ENCODE measurements around the gene MIOX.
A peak's percentile ranks its signal among the peaks of the same experiment; 100 is the strongest.
"Not testable (repeated sequence)": the region's sequence is repeated elsewhere in the genome, so short reads cannot be mapped to it uniquely, and the experiment has no call there.

MIOX gene

DNA sequence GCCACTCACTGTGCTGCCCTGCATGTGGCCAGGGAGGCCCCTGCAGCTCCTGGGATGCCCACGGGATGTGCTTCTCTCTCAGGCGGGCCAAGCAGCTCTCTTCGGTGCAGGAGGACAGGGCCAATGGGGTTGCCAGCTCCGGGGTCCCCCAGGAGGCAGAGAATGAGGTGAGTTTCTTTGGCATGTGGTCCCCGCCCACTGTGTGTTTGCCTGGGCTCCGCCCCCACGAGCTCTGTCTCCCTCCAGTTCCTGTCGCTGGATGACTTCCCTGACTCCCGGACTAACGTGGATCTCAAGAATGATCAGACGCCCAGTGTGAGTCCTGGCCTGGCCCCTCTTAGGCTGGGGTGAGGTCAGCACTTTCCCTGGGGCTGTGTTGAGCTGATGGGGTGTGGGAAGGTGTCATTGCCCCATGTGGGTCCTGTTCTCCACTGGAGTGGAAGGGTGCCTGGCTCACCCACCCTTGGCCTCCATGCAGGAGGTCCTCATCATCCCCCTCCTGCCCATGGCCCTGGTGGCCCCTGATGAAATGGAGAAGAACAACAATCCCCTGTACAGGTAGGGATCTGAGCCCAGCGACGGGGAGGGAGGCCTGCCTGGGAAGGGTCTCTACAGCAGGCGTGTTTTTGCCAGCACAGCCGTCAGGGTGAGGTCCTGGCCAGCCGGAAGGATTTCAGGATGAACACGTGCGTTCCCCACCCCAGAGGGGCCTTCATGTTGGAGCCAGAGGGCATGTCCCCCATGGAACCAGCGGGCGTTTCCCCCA, 31.0 kb downstream of the MIOX start:
- Histone ChIP-seq H3K27me3 (ENCODE audit: control insufficient read depth in 1 of 2, insufficient read depth in 2 of 2, low read length in 2 of 2) (no peaks in the 10 kb centered on the region), H3K27ac (ENCODE audit: low read depth, low read length) (no peak overlapping the region), H3K9me3 (ENCODE audit: control insufficient read depth in 1 of 2, low read length in 2 of 2) (no peaks in the 10 kb centered on the region), H3K4me1 (ENCODE audit: control insufficient read depth in 1 of 2, insufficient read depth in 2 of 2, low read length in 2 of 2) (peaks cover 0 to 4% of the 10 kb centered on the region in 2 donors), H3K36me3 (ENCODE audit: control insufficient read depth in 1 of 2, insufficient read depth in 2 of 2, low read length in 2 of 2) (peaks cover 20 to 58% of the 10 kb centered on the region in 2 donors), H3K9ac (ENCODE audit: low read depth in 1 of 2, low read length in 2 of 2) (no peak overlapping the region), H3K4me3 (ENCODE audit: low read depth in 1 of 2, low read length in 2 of 2) (no peak overlapping the region)

DNA sequence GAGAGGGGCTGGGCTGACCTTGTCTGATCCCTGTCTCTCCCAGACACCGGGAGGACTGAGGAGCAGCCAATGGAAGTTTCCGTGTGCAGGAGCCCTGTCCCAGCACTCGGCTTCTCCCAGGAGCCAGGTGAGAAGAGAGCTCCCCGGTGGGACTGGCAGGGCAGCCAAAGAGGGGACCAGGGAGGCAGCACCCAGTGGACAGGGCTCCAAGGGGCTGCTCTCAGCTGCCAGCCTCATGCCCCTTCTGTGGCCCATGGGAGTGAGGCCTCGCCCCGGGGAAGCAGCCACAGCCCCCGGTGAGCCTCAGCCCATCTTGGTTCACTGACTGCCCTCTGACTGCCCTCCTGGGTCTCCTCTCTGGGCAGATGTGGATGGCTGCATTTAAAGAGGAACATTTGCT, 31.9 kb downstream of the MIOX start:
- Histone ChIP-seq H3K9ac (ENCODE audit: low read depth in 1 of 2, low read length in 2 of 2) (no peak overlapping the region), H3K4me1 (ENCODE audit: control insufficient read depth in 1 of 2, insufficient read depth in 2 of 2, low read length in 2 of 2) (peaks cover 7 to 13% of the 10 kb centered on the region in 2 donors), H3K4me3 (ENCODE audit: low read depth in 1 of 2, low read length in 2 of 2) (no peak overlapping the region), H3K36me3 (ENCODE audit: control insufficient read depth in 1 of 2, insufficient read depth in 2 of 2, low read length in 2 of 2) (peaks cover 27 to 67% of the 10 kb centered on the region in 2 donors), H3K9me3 (ENCODE audit: control insufficient read depth in 1 of 2, low read length in 2 of 2) (no peaks in the 10 kb centered on the region), H3K27ac (ENCODE audit: low read depth, low read length) (no peak overlapping the region), H3K27me3 (ENCODE audit: control insufficient read depth in 1 of 2, insufficient read depth in 2 of 2, low read length in 2 of 2) (no peaks in the 10 kb centered on the region)

DNA sequence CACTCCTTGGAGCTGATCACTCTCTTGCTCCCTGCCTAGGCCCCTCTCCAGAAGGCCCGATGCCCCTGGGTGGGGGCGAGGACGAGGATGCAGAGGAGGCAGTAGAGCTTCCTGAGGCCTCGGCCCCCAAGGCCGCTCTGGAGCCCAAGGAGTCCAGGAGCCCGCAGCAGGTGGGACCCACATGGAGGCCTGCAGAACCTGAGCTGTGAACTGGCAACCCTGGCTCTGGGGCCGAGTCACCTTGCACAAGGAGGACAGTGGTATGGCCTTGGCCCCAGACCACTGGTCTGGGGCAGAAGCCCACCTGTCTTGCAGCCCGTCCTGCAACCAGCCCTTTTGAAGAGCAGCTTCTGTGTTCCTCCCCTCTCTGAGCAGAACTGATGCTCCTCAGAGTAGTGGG, 32.5 kb downstream of the MIOX start:
- Histone ChIP-seq H3K36me3 (ENCODE audit: control insufficient read depth in 1 of 2, insufficient read depth in 2 of 2, low read length in 2 of 2) (peaks cover 28 to 69% of the 10 kb centered on the region in 2 donors), H3K27me3 (ENCODE audit: control insufficient read depth in 1 of 2, insufficient read depth in 2 of 2, low read length in 2 of 2) (no peaks in the 10 kb centered on the region), H3K4me1 (ENCODE audit: control insufficient read depth in 1 of 2, insufficient read depth in 2 of 2, low read length in 2 of 2) (peaks cover 10 to 18% of the 10 kb centered on the region in 2 donors), H3K4me3 (ENCODE audit: low read depth in 1 of 2, low read length in 2 of 2) (no peak overlapping the region), H3K9ac (ENCODE audit: low read depth in 1 of 2, low read length in 2 of 2) (no peak overlapping the region), H3K9me3 (ENCODE audit: control insufficient read depth in 1 of 2, low read length in 2 of 2) (no peaks in the 10 kb centered on the region), H3K27ac (ENCODE audit: low read depth, low read length) (no peak overlapping the region)

DNA sequence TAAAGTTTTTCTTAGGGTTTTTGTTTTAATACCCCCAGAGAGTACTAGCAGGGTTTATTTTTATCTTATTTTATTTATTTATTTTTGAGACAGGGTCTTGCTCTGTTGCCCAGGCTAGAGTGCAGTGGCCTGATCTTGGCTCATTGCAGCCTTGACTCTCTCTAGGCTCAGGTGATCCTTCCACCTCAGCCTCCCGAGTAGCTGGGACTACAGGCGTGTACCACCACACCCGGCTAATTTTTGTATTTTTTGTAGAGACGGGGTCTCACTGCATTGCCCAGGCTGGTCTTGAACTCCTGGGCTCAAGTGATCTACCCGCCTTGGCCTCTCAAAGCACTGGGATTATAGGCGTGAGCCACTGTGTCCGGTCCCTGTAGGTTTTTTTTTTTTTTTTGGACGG, 33.5 kb downstream of the MIOX start:
- peaks cover 28 to 64% of the 10 kb centered on the region in 2 donors for H3K36me3 ChIP-seq (ENCODE audit: control insufficient read depth in 1 of 2, insufficient read depth in 2 of 2, low read length in 2 of 2)
- H3K27me3 ChIP-seq (ENCODE audit: control insufficient read depth in 1 of 2, insufficient read depth in 2 of 2, low read length in 2 of 2); H3K27ac ChIP-seq (ENCODE audit: low read depth, low read length); H3K9ac ChIP-seq (ENCODE audit: low read depth in 1 of 2, low read length in 2 of 2); H3K9me3 ChIP-seq (ENCODE audit: control insufficient read depth in 1 of 2, low read length in 2 of 2); H3K4me3 ChIP-seq (ENCODE audit: low read depth in 1 of 2, low read length in 2 of 2): not testable (repeated sequence)
- peaks cover 15 to 27% of the 10 kb centered on the region in 2 donors for H3K4me1 ChIP-seq (ENCODE audit: control insufficient read depth in 1 of 2, insufficient read depth in 2 of 2, low read length in 2 of 2)

DNA sequence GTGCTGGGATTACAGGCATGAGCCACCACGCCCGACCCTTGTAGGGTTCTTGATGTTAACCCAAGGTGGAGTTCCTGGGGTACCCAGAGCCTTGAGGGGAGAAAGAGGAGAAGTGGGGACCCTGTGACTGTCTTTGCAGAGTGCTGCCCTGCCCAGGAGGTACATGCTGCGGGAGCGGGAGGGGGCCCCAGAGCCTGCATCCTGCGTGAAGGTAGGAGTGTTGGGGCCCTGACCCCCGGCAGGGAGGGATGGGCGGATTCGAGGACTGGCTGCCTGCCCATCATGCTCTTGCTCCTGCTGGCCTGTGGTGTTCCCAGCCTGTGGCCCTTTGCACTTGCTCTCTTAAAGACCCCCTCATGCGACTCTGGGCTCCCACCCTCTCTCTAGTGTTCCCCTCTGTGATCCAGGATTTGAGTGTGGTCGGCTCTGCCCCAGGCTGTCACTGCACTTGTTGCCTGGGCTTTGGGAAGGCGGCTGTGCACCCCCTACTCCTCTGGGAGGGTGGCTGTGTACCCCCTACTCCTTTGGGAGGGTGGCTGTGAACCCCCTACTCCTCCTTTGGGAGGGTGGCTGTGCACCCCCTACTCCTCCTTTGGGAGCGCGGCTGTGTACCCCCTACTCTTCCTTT, 34.3 kb downstream of the MIOX start:
- H3K9ac ChIP-seq (ENCODE audit: low read depth in 1 of 2, low read length in 2 of 2): no peak overlapping the region
- no peak overlapping the region for H3K27ac ChIP-seq (ENCODE audit: low read depth, low read length)
- no peak overlapping the region for H3K4me3 ChIP-seq (ENCODE audit: low read depth in 1 of 2, low read length in 2 of 2)
- H3K27me3 ChIP-seq (ENCODE audit: control insufficient read depth in 1 of 2, insufficient read depth in 2 of 2, low read length in 2 of 2): no peaks in the 10 kb centered on the region
- peaks cover 15 to 27% of the 10 kb centered on the region in 2 donors for H3K4me1 ChIP-seq (ENCODE audit: control insufficient read depth in 1 of 2, insufficient read depth in 2 of 2, low read length in 2 of 2)
- H3K36me3 ChIP-seq (ENCODE audit: control insufficient read depth in 1 of 2, insufficient read depth in 2 of 2, low read length in 2 of 2): peaks cover 28 to 64% of the 10 kb centered on the region in 2 donors
- no peaks in the 10 kb centered on the region for H3K9me3 ChIP-seq (ENCODE audit: control insufficient read depth in 1 of 2, low read length in 2 of 2)

DNA sequence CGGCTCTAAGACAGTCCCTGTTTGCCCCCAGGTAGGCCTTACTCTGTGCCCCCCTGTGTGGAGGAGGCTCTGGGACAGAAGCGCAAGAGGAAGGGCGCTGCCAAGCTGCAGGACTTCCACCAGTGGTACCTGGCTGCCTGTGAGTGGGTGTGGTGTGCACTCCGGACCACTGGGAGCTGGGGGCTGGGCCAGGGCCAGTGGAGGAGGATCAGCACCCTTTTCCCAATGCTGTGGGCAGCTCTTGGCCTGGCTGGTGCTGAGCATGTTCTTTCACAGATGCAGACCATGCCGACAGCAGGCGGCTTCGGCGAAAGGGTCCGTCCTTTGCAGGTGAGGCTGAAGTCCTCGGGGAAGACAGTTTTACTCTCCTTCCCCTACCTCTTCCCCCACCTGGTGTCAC, 35.1 kb downstream of the MIOX start:
- H3K36me3 ChIP-seq (ENCODE audit: control insufficient read depth in 1 of 2, insufficient read depth in 2 of 2, low read length in 2 of 2): peaks cover 28 to 58% of the 10 kb centered on the region in 2 donors
- peaks cover 18 to 30% of the 10 kb centered on the region in 2 donors for H3K4me1 ChIP-seq (ENCODE audit: control insufficient read depth in 1 of 2, insufficient read depth in 2 of 2, low read length in 2 of 2)
- H3K9ac ChIP-seq (ENCODE audit: low read depth in 1 of 2, low read length in 2 of 2): no peak overlapping the region
- H3K27ac ChIP-seq (ENCODE audit: low read depth, low read length): no peak overlapping the region
- H3K27me3 ChIP-seq (ENCODE audit: control insufficient read depth in 1 of 2, insufficient read depth in 2 of 2, low read length in 2 of 2): no peaks in the 10 kb centered on the region
- no peak overlapping the region for H3K4me3 ChIP-seq (ENCODE audit: low read depth in 1 of 2, low read length in 2 of 2)
- H3K9me3 ChIP-seq (ENCODE audit: control insufficient read depth in 1 of 2, low read length in 2 of 2): no peaks in the 10 kb centered on the region

DNA sequence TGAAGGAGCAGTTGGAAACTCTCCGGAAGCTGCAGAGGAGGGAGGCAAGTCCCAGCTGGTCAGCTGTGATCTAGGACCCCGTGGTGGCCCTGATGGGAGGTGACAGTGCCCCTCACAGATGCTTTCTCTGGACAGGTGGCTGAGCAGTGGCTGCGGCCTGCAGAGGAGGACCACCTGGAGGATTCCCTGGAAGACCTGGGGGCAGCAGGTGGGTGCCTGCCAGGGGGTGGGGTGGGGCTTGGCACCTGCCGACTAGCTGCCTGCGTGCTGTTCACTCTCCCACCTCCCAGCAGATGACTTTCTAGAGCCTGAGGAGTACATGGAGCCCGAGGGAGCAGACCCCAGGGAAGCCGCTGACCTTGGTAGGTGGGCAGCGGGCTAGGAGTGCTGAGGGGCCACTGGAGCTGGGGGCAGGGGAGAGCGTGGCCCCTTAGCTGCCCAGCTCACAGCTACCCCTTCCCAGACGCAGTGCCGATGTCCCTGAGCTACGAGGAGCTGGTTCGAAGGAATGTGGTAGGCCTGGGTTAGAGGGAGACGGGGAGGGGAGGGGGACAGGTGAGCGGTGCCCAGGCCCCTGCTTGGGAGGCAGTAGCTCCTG, 35.6 kb downstream of the MIOX start:
- no peaks in the 10 kb centered on the region for H3K9me3 ChIP-seq (ENCODE audit: control insufficient read depth in 1 of 2, low read length in 2 of 2)
- H3K27me3 ChIP-seq (ENCODE audit: control insufficient read depth in 1 of 2, insufficient read depth in 2 of 2, low read length in 2 of 2): no peaks in the 10 kb centered on the region
- H3K36me3 ChIP-seq (ENCODE audit: control insufficient read depth in 1 of 2, insufficient read depth in 2 of 2, low read length in 2 of 2): peaks cover 24 to 54% of the 10 kb centered on the region in 2 donors
- no peak overlapping the region for H3K4me3 ChIP-seq (ENCODE audit: low read depth in 1 of 2, low read length in 2 of 2)
- H3K4me1 ChIP-seq (ENCODE audit: control insufficient read depth in 1 of 2, insufficient read depth in 2 of 2, low read length in 2 of 2): peaks cover 24 to 36% of the 10 kb centered on the region in 2 donors
- no peak overlapping the region for H3K27ac ChIP-seq (ENCODE audit: low read depth, low read length)
- no peak overlapping the region for H3K9ac ChIP-seq (ENCODE audit: low read depth in 1 of 2, low read length in 2 of 2)

DNA sequence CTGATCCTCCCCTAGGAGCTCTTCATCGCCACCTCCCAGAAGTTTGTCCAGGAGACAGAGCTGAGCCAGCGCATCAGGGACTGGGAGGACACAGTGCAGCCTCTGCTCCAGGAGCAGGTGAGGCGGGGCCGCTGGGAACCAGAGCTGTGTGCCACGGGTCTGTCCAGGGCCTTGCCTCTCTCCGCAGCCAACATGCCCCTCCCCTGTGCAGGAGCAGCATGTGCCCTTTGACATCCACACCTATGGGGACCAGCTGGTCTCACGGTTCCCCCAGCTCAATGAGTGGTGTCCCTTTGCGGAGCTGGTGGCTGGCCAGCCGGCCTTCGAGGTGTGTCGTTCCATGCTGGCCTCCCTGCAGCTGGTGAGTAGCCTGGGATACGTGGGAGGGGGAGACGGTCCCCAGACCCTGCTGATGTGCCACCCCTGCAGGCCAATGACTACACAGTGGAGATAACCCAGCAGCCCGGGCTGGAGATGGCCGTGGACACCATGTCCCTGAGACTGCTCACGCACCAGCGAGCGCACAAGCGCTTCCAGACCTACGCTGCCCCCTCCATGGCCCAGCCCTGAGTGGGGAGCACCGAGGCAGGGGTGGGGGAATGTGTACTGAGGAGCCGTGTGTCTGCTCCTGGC, 36.3 kb downstream of the MIOX start:
- no peak overlapping the region for H3K27ac ChIP-seq (ENCODE audit: low read depth, low read length)
- peaks cover 18 to 48% of the 10 kb centered on the region in 2 donors for H3K36me3 ChIP-seq (ENCODE audit: control insufficient read depth in 1 of 2, insufficient read depth in 2 of 2, low read length in 2 of 2)
- peaks cover 29 to 42% of the 10 kb centered on the region in 2 donors for H3K4me1 ChIP-seq (ENCODE audit: control insufficient read depth in 1 of 2, insufficient read depth in 2 of 2, low read length in 2 of 2)
- H3K9me3 ChIP-seq (ENCODE audit: control insufficient read depth in 1 of 2, low read length in 2 of 2): no peaks in the 10 kb centered on the region
- H3K27me3 ChIP-seq (ENCODE audit: control insufficient read depth in 1 of 2, insufficient read depth in 2 of 2, low read length in 2 of 2): no peaks in the 10 kb centered on the region
- H3K4me3 ChIP-seq (ENCODE audit: low read depth in 1 of 2, low read length in 2 of 2): peak overlapping the region in 1 of 2 donors; percentile 62
- H3K9ac ChIP-seq (ENCODE audit: low read depth in 1 of 2, low read length in 2 of 2): no peak overlapping the region

DNA sequence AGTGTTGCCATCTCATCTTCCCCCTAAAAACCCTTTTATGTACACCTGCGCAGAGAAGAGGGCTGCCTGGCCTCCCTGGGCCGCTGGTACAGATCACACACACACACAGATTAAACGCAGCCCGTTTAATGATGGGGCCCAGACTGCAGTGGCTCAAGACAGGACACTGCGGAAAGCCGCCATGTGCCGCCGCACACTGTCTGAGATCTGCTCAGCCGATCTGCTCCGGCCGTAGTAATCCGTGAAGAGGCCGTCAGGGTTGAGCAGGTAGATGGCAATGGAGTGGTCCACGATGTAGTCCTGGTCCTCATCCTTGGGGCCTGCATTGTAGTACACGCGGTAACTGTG, 36.8 kb downstream of the MIOX start:
- Histone ChIP-seq H3K4me1 (ENCODE audit: control insufficient read depth in 1 of 2, insufficient read depth in 2 of 2, low read length in 2 of 2) (peaks cover 34 to 48% of the 10 kb centered on the region in 2 donors), H3K4me3 (ENCODE audit: low read depth in 1 of 2, low read length in 2 of 2) (peak overlapping the region in 1 of 2 donors; percentile 62), H3K27me3 (ENCODE audit: control insufficient read depth in 1 of 2, insufficient read depth in 2 of 2, low read length in 2 of 2) (no peaks in the 10 kb centered on the region), H3K27ac (ENCODE audit: low read depth, low read length) (no peak overlapping the region), H3K9me3 (ENCODE audit: control insufficient read depth in 1 of 2, low read length in 2 of 2) (no peaks in the 10 kb centered on the region), H3K9ac (ENCODE audit: low read depth in 1 of 2, low read length in 2 of 2) (peak overlapping the region in 1 of 2 donors; percentile 72), H3K36me3 (ENCODE audit: control insufficient read depth in 1 of 2, insufficient read depth in 2 of 2, low read length in 2 of 2) (peaks cover 17 to 43% of the 10 kb centered on the region in 2 donors)
